GM23248 (cell line): ENCODE data around the gene CACNA2D1.

ENCODE experiments used
- EZH2 ChIP-seq: fragments of 200-600 bp; sonication (generic); IDR thresholded peaks from 2 replicates; pipeline ENCODE4 v1.6.1; 2018; ENCODE audit warnings: antibody characterized with exemption, mild to moderate bottlenecking; ENCODE audit not compliant: insufficient read depth, poor library complexity, severe bottlenecking
- EZH2phosphoT487 ChIP-seq: fragments of 200-600 bp; sonication (generic); IDR thresholded peaks from 2 replicates; pipeline ENCODE4 v1.6.1; 2018; ENCODE audit warnings: antibody characterized with exemption, moderate library complexity, mild to moderate bottlenecking, low read depth; ENCODE audit not compliant: insufficient read depth

DNA sequence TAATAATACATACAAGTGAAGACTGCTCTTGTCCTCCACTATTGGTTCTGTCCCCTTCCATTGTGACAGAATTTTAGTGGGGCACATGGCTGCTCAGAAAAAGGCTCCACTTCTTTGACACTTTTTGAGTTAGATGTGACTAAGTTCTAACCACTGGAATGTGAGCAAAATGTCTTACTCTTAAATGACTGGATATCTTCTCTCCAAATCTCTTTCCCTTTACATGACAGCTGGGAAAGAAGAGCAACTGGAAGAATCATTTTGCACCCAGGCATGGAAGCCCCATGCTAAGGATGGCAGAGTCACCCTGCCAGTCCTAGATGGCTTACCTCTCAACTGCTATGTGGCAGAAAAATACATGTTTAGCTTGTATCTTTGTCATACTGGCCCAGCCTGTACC, 97.7 kb downstream of the CACNA2D1 start:
- no peak for TF ChIP-seq EZH2
- no peak for TF ChIP-seq EZH2phosphoT487
